Lung (tissue), 12 donors: Measurements from ENCODE around the gene ASTN2. TPM values are rescaled to one million over a fixed set of nuclear protein-coding genes. Genes with fewer than 3 reads are reported as not detected.

ENCODE experiments used
- ATAC-seq: fragments of 200-7000 bp; cut with Tn5 transposase; one replicate; pipeline ENCODE4 v1.9.1; 2020; ENCODE audit warnings: moderate number of reproducible peaks; ENCODE audit not compliant: insufficient read depth, low FRiP score
- DNase-seq, 3 donors: peaks; one replicate each; pipeline ENCODE4 v3.0.0-alpha.2; 2013 to 2017
- H3K27ac ChIP-seq, 2 donors: one replicate each; pipeline ENCODE4 v1.5.1; 2013; ENCODE audit warnings: mild to moderate bottlenecking in 2 of 2, moderate library complexity in 2 of 2, control low read depth in 1 of 2, inconsistent platforms in 1 of 2, low read depth in 1 of 2, low read length in 1 of 2
- H3K27me3 ChIP-seq, 3 donors: one replicate each; pipeline ENCODE4 v1.5.1; 2013; ENCODE audit warnings: low read length in 2 of 3; ENCODE audit not compliant: control insufficient read depth in 3 of 3, insufficient read depth in 3 of 3
- H3K36me3 ChIP-seq, 4 donors: one replicate each; pipeline ENCODE4 v1.5.1; 2013; ENCODE audit warnings: low read length in 4 of 4, mild to moderate bottlenecking in 1 of 4, moderate library complexity in 1 of 4; ENCODE audit not compliant: control insufficient read depth in 4 of 4, insufficient read depth in 4 of 4
- H3K4me1 ChIP-seq, 5 donors: one replicate each; pipeline ENCODE4 v1.5.1; 2013; ENCODE audit warnings: low read length in 5 of 5, mild to moderate bottlenecking in 2 of 5, moderate library complexity in 1 of 5; ENCODE audit not compliant: control insufficient read depth in 5 of 5, insufficient read depth in 5 of 5
- H3K4me3 ChIP-seq: one replicate; pipeline ENCODE4 v1.5.1; 2013; ENCODE audit warnings: mild to moderate bottlenecking, control low read depth, moderate library complexity
- H3K9ac ChIP-seq, 2 donors: one replicate each; pipeline ENCODE4 v1.5.1; 2013; ENCODE audit warnings: low read length in 2 of 2, control low read depth in 1 of 2; ENCODE audit not compliant: insufficient read depth in 1 of 2
- H3K9me3 ChIP-seq, 4 donors: one replicate each; pipeline ENCODE4 v1.5.1; 2013; ENCODE audit warnings: low read length in 3 of 4, mild to moderate bottlenecking in 1 of 4, moderate library complexity in 1 of 4; ENCODE audit not compliant: control insufficient read depth in 4 of 4, insufficient read depth in 3 of 4
- CTCF ChIP-seq: IDR thresholded peaks from 2 replicates; pipeline ENCODE4 v1.5.1; 2012; ENCODE audit warnings: mild to moderate bottlenecking; ENCODE audit errors: control extremely low read depth, extremely low read depth
- WGBS, 2 donors: extraction: QIAGEN DNeasy Blood & Tissue Kit; methylation state at CpG; one replicate each; pipeline ENCODE4 v1.1.7; 2013; 5-methylcytosine and 5-hydroxymethylcytosine counted together
- polyA plus RNA-seq, 2 donors: library from polyadenylated mRNA; stranded (reverse); fragments of 200-250 nt; gene quantifications; one replicate each; pipeline ENCODE4 v1.2.1, GENCODE V29; 2013
- total RNA-seq, 2 donors: library from RNA; depleted of rRNA in 1 of 2; stranded (reverse); fragments of >200 nt in 1 of 2; gene quantifications; one replicate each; pipeline ENCODE4 v1.2.1, GENCODE V29; 2014 to 2021
- donor health status: control.
- donor health status: control.
- donor health status: Bipolar disorder and iron deficiency.
- donor health status: healthy.
- donor health status: DM: yes; HTN: yes; CAD: no.

The ASTN2 gene
- total and polyA plus RNA-seq, 4 donors: 1.4 to 7.0 (median 3.3) TPM

- Histone ChIP-seq H3K27ac (no peak overlapping the region), H3K36me3 (no peaks in the 10 kb centered on the region), H3K4me1 (no peaks in the 10 kb centered on the region), H3K27me3 (no peaks in the 10 kb centered on the region), H3K9ac (no peak overlapping the region), H3K9me3 (no peaks in the 10 kb centered on the region), H3K4me3 (no peak overlapping the region)
- no peak for TF ChIP-seq CTCF
- WGBS, 2 donors: 84 to 91% methylated on average over 4 of the region's 4 CpGs
- ATAC-seq (no peak), DNase-seq (no peak)
Measured at GRCh38 chr9:117013440-117013995, 401.3 kb downstream of the ASTN2 start.

GRCh38 chr9:117010061-117010460 lies 404.8 kb downstream of the ASTN2 start:
- H3K27ac ChIP-seq: no peak overlapping the region
- no peak overlapping the region for H3K9ac ChIP-seq
- H3K27me3 ChIP-seq: no peaks in the 10 kb centered on the region
- H3K36me3 ChIP-seq: no peaks in the 10 kb centered on the region
- no peaks in the 10 kb centered on the region for H3K9me3 ChIP-seq
- no peak overlapping the region for H3K4me3 ChIP-seq
- ATAC-seq: no peak
- no peak for TF ChIP-seq CTCF
- no peak for DNase-seq
- no peaks in the 10 kb centered on the region for H3K4me1 ChIP-seq

GRCh38 chr9:117008876-117009275 lies 406.0 kb downstream of the ASTN2 start:
- 77 to 91% methylated on average over 2 of the region's 2 CpGs for WGBS, 2 donors
- Histone ChIP-seq H3K9ac (no peak overlapping the region), H3K4me3 (no peak overlapping the region), H3K4me1 (no peaks in the 10 kb centered on the region), H3K27ac (no peak overlapping the region), H3K36me3 (no peaks in the 10 kb centered on the region), H3K9me3 (no peaks in the 10 kb centered on the region), H3K27me3 (no peaks in the 10 kb centered on the region)
- TF ChIP-seq CTCF: no peak
- no peak for ATAC-seq
- no peak for DNase-seq

- Histone ChIP-seq H3K27me3 (no peaks in the 10 kb centered on the region), H3K36me3 (no peaks in the 10 kb centered on the region), H3K9me3 (no peaks in the 10 kb centered on the region), H3K9ac (no peak overlapping the region), H3K27ac (no peak overlapping the region), H3K4me1 (no peaks in the 10 kb centered on the region), H3K4me3 (no peak overlapping the region)
- no peak for TF ChIP-seq CTCF
- ATAC-seq: no peak
- DNase-seq: no peak
Measured at GRCh38 chr9:117008461-117008860, 406.4 kb downstream of the ASTN2 start.
